GM21723 (cell line): ENCODE measurements around the gene DYNC2H1.

Experiments
- ATAC-seq: cut with Tn5 transposase; IDR thresholded peaks from one replicate; pipeline ENCODE4 v1.9.1; 2021; ENCODE audit warnings: mild to moderate bottlenecking, moderate library complexity; ENCODE audit not compliant: unreplicated experiment

DYNC2H1 gene

GRCh38 chr11:103515283-103515682 lies 406.1 kb downstream of the DYNC2H1 start:
- no peak for ATAC-seq

GRCh38 chr11:103520792-103521191 lies 411.6 kb downstream of the DYNC2H1 start:
- no peak for ATAC-seq

GRCh38 chr11:103525069-103525468 lies 415.8 kb downstream of the DYNC2H1 start:
- ATAC-seq, result no peak

GRCh38 chr11:103528046-103528445 lies 418.8 kb downstream of the DYNC2H1 start:
- no peak for ATAC-seq

- no peak for ATAC-seq
Measured at GRCh38 chr11:103528596-103528995, 419.4 kb downstream of the DYNC2H1 start.

GRCh38 chr11:103529181-103529684 lies 420.0 kb downstream of the DYNC2H1 start:
- no peak for ATAC-seq
